DMS 273 (cell line): ENCODE results near the gene NACC1.
A peak's percentile ranks its signal among the peaks of the same experiment; 100 is the strongest.

Experiments used
- DNase-seq: peaks from one replicate; lab custom pipeline; 2025; ENCODE audit not compliant: unreplicated experiment; lab: John Stamatoyannopoulos, UW

NACC1 gene

GRCh38 chr19:13099073-13099999 lies 18.7 kb upstream of the NACC1 start:
- no peak for DNase-seq

- no peak for DNase-seq
Observed at GRCh38 chr19:13100031-13100588, 18.0 kb upstream of the NACC1 start.

- DNase-seq = peak; percentile 48
Observed at GRCh38 chr19:13100841-13101589, 17.0 kb upstream of the NACC1 start.

GRCh38 chr19:13101590-13102415 lies 16.3 kb upstream of the NACC1 start:
- no peak for DNase-seq

GRCh38 chr19:13102416-13102665 lies 15.7 kb upstream of the NACC1 start:
- no peak for DNase-seq

- peak; percentile 68 for DNase-seq
Observed at GRCh38 chr19:13102666-13103580, 15.1 kb upstream of the NACC1 start, which contains the start of gene LYL1. LYL1 (minus strand) TSS chr19:13102858; CDS start chr19:13101171, 1,687 bp downstream.

- DNase-seq = no peak
Observed at GRCh38 chr19:13103581-13104359, 14.3 kb upstream of the NACC1 start.

- DNase-seq = peak; percentile 38
Observed at GRCh38 chr19:13104360-13104847, 13.7 kb upstream of the NACC1 start.

GRCh38 chr19:13104848-13105711 lies 13.0 kb upstream of the NACC1 start:
- no peak for DNase-seq

GRCh38 chr19:13109361-13110098 lies 8.5 kb upstream of the NACC1 start:
- DNase-seq = no peak

- DNase-seq = no peak
Observed at GRCh38 chr19:13110099-13110610, 7.9 kb upstream of the NACC1 start.

GRCh38 chr19:13112555-13112954 lies 5.5 kb upstream of the NACC1 start:
- no peak for DNase-seq

- no peak for DNase-seq
Observed at GRCh38 chr19:13115936-13116281, 2.2 kb upstream of the NACC1 start.

GRCh38 chr19:13116282-13117175 lies 1.5 kb upstream of the NACC1 start, which contains the start of gene TRMT1:
TRMT1 (minus strand) TSS chr19:13116740; CDS start chr19:13116399, 341 bp downstream.
- peak; percentile 98 for DNase-seq

- peak; percentile 71 for DNase-seq
Observed at GRCh38 chr19:13117176-13117771, 790 bp upstream of the NACC1 start.
